ENCODE measurements around the gene F10. TPM values are rescaled to one million over a fixed set of nuclear protein-coding genes. Genes with fewer than 3 reads are reported as not detected.

F10 gene
- total RNA-seq, 4 donors from 2014 or later: 7.3 to 33.0 (median 20.7) TPM

DNA sequence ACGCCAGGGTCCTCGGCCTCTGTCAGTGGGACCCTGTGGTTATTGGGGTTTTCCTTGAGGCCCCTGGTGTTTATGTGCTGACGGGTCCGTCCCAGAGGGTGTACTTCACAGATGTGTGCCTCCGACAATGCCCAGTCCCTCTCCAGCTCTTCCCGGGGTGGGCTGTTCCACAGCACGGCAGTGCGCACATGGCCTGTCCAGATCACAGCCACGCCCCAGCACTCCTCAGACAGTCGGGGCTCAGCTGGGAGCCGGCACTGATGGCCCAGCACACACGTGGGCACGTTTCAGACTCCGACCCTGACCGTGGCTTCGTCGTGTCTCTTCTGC lies 33.9 kb upstream of the F10 start:
- TF ChIP-seq, protein P1, sequence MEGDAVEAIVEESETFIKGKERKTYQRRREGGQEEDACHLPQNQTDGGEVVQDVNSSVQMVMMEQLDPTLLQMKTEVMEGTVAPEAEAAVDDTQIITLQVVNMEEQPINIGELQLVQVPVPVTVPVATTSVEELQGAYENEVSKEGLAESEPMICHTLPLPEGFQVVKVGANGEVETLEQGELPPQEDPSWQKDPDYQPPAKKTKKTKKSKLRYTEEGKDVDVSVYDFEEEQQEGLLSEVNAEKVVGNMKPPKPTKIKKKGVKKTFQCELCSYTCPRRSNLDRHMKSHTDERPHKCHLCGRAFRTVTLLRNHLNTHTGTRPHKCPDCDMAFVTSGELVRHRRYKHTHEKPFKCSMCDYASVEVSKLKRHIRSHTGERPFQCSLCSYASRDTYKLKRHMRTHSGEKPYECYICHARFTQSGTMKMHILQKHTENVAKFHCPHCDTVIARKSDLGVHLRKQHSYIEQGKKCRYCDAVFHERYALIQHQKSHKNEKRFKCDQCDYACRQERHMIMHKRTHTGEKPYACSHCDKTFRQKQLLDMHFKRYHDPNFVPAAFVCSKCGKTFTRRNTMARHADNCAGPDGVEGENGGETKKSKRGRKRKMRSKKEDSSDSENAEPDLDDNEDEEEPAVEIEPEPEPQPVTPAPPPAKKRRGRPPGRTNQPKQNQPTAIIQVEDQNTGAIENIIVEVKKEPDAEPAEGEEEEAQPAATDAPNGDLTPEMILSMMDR (IDR thresholded peaks at IDR 0.05; ENCODE audit: low read depth): no peak

DNA sequence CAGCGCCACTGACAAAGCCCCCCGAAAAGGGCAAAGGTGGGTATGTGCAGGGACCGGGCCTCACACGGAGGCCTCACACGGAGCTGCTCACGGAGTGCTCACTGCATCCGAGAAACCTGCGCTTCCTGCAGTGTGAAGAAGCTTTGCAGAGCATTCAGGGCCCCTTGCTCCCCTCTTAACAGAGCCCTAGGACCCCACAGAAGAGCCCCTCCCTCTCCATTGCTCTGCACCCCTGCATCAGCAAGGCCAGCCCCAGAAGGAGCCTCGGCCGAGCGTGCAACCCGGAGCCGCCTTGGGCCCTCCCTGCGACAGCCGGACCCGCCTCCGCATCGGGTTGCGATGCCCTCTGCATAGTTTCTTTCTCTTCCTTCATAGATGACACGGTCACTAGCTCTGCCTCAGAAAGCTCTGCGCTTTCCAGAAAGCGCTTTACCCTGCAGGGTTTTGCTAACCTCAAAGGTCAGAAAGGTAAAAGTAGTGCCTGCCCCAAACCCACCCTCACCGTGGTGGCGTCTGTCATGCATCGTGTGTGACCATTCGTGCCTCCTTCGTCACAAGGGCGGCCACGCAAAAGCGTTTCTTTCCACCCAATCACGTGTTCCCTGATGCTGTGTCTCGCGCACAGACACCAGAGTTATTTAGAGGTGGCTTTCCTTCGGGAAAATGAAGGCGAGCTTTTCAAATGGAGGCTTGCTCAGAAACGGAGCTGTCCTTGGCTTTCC lies 32.7 kb upstream of the F10 start:
- TF ChIP-seq, protein P1 (IDR thresholded peaks at IDR 0.05; ENCODE audit: low read depth): no peak

DNA sequence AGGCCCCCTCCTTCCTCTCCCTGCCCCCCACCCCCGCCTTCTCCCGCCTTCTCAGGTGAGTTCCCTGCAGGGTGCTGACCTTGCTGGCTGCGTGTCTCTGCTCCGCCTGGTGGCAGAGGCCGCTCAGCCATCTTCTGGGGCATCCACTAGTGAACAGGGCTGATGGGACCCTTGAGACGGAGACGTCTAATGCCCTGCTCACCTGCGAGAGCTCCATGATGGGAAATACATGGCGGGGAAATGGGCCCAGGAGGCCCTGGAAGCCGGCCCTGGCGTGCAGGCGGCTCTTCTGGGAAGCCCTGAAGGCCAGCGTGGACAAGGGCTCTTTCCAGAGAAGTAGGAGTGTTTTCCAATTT lies 32.2 kb upstream of the F10 start:
- TF ChIP-seq, protein P1 (IDR thresholded peaks at IDR 0.05; ENCODE audit: low read depth): no peak

DNA sequence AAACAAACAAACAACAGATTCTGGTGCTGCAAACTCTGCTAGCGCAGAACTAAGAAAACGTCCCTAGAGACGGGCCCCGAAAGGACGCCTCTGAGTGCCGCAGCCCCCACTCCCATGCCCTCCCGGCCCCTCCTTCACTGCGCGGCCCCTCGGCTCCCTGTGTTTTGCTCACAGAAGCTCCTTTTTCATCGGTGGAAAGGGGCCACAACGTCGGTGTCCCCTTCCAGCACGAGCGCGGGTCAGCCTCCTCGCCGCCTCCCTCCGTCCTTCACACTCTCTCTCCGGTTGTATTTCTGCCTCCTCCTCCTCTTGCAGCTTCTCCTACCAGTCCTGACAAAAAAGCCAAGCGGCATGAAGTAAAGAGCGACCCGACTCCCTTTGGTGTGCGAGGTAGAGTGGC lies 31.8 kb upstream of the F10 start:
- TF ChIP-seq, protein P1 (IDR thresholded peaks at IDR 0.05; ENCODE audit: low read depth): no peak

DNA sequence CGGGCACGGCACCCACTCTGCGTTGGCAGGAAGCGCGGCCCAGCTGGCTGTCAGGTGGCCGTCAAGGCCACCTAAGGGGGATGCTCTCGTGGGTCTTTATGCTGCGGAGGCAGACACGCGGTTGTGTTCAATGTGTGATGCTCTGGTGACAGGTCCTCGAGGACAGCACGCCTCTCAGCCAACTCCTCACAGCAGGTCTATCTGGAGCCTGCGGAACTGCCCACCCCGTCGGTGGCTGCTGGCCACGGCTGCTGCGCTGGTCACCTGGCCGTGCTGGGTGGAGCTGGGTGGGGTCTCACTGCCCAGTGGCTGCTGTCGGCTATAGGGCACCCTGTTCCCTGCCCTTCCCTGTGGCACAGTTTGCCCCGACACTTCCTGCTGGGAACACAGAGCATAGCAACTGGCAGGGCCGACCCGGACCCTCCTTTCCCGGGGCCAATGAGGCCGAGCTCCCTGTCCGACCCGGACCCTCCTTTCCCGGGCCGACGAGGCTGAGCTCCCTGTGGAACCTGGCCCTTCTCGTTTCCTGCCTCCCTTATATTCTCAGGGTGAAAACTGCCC lies 31.3 kb upstream of the F10 start:
- TF ChIP-seq, protein P1 (IDR thresholded peaks at IDR 0.05; ENCODE audit: low read depth): no peak

DNA sequence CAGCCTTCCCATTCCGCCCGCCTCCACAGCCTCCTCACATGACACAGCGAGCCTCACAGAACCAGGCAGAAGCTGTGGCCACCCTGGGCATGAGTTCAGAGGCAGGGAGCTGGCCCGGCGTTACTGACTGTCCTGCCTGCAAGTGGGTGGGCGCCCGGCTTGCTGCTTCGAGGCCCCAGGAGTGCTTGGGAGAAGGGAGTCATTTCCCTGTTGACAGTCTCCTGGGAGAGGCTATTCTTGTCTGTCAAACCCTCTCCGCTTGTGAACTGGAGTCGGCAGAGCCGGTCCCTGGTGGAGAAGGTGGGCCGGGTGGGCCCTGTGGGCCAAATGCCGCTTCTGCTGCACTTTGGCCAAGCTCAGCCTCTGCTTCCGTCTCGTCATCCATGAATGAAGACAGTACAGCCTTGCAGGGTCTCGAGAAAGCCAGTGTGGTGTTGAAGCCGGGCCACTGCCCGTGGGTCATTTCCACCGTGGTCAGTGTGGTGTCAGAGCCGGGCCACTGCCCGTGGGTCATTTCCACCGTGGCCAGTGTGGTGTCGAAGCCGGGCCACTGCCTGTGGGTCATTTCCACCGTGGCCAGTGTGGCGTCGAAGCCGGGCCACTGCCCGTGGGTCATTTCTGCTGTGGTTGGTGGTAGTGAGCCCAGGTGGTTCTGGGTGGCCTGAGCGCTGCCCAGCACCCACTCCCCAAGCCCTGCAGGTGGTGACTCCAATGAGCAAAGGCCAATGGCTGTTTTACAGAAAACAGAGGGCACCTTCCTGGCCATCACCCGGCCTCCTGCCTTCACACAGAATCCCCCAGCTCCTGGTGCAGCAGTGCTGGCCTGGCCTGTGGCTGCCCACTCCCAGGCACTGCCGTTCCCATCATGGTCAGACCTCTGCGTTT lies 30.5 kb upstream of the F10 start:
- TF ChIP-seq, protein P1 (IDR thresholded peaks at IDR 0.05; ENCODE audit: low read depth): no peak

Measured in subcutaneous adipose tissue (tissue), 4 donors.